ENCODE measurements around the gene FBRSL1.

GRCh38 chr12:132454193-132454932 lies 35.6 kb upstream of the FBRSL1 start:
- TF ChIP-seq CTCF (IDR thresholded peaks at IDR 0.05; ENCODE audit: extremely low read depth in 1 of 2, insufficient read depth in 1 of 2, low read depth in 1 of 2, low read length in 2 of 2) (no peak), FOS (IDR thresholded peaks at IDR 0.05; ENCODE audit: borderline replicate concordance, insufficient read depth, low read length) (no peak), EZH2 (IDR thresholded peaks at IDR 0.05; ENCODE audit: borderline replicate concordance, low read depth, low read length, severe bottlenecking) (no peak), MYC (IDR thresholded peaks at IDR 0.05; ENCODE audit: low read depth, low read length) (no peak), POLR2AphosphoS5 (IDR thresholded peaks at IDR 0.05; ENCODE audit: insufficient read depth, low read depth, low read length) (no peak), JUN (IDR thresholded peaks at IDR 0.05; ENCODE audit: borderline replicate concordance, insufficient read depth, insufficient read length, low read depth) (no peak), POLR2A (IDR thresholded peaks at IDR 0.05; ENCODE audit: low read depth, low read length) (no peak), MAX (IDR thresholded peaks at IDR 0.05; ENCODE audit: insufficient read depth, insufficient read length) (no peak)
